ENCODE data around the gene C10orf67. TPM values are rescaled to one million over a fixed set of nuclear protein-coding genes. Genes with fewer than 3 reads are reported as not detected.

C10orf67 gene
- total RNA-seq, 1 donor from 2014 or later = 0.17 TPM

DNA sequence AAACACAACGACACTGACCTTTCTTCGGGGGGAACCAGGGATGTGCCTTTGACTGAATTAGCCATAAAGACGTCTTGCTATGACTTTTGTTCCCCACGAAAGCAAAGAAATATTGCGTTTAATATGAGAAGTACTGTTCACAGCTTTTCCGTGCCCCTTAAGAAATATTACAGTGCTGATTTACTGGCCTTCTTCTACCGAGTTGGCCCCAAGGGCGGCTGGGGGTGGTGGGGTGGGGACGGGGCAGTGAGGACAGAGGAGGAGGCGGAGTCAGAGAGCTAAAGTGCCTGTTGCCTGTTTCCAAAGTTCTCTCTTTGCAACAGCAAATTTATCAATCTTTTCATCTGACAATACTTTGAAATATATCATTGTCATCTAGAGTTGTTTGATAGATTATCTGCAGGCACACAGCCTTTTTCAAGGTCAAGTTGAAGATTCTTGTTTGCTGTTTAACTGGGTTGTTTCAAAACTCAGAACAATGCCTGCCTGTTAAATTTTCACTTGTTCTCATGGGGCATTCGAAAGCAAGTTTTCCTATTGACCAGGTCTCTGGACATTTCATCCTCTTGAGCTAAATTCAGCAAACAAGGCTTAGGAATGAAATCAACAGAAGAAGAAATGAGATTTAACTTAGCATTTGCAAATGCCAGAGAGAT, 143.5 kb downstream of the C10orf67 start:
- Mint-ChIP-seq H3K27ac (no peak overlapping the region), H3K36me3 (no peaks in the 10 kb centered on the region)
- no peak for TF ChIP-seq CTCF (conservative IDR thresholded peaks at IDR 0.05)

GRCh38 chr10:23200586-23200985, 144.0 kb downstream of the C10orf67 start:
- Mint-ChIP-seq H3K27me3 (peaks cover 97% of the 10 kb centered on the region), H3K27ac (no peak overlapping the region), H3K36me3 (no peaks in the 10 kb centered on the region), H3K9me3 (no peaks in the 10 kb centered on the region), H3K4me3 (no peak overlapping the region), H3K4me1 (ENCODE audit: unreplicated experiment) (no peaks in the 10 kb centered on the region)
- no peak for DNase-seq (ENCODE audit: extremely low spot score, unreplicated experiment)
- TF ChIP-seq CTCF (conservative IDR thresholded peaks at IDR 0.05) = no peak

More for the DNA sequence above, 143.5 kb downstream of the C10orf67 start:
- Mint-ChIP-seq H3K9me3 (no peaks in the 10 kb centered on the region), H3K27me3 (peaks cover 96% of the 10 kb centered on the region), H3K4me1 (ENCODE audit: unreplicated experiment) (no peaks in the 10 kb centered on the region), H3K4me3 (no peak overlapping the region)
- DNase-seq (ENCODE audit: extremely low spot score, unreplicated experiment) = no peak

GRCh38 chr10:23199768-23200511, 144.7 kb downstream of the C10orf67 start:
- Mint-ChIP-seq H3K4me3 (no peak overlapping the region), H3K27me3 (peaks cover 96% of the 10 kb centered on the region), H3K9me3 (no peaks in the 10 kb centered on the region), H3K4me1 (ENCODE audit: unreplicated experiment) (no peaks in the 10 kb centered on the region), H3K27ac (no peak overlapping the region), H3K36me3 (no peaks in the 10 kb centered on the region)
- TF ChIP-seq CTCF (conservative IDR thresholded peaks at IDR 0.05) = no peak
- no peak for DNase-seq (ENCODE audit: extremely low spot score, unreplicated experiment)

- Mint-ChIP-seq H3K27me3 (peaks cover 95% of the 10 kb centered on the region), H3K36me3 (no peaks in the 10 kb centered on the region), H3K4me3 (peak overlapping the region; percentile 22), H3K9me3 (no peaks in the 10 kb centered on the region), H3K4me1 (ENCODE audit: unreplicated experiment) (no peaks in the 10 kb centered on the region), H3K27ac (no peak overlapping the region)
- no peak for DNase-seq (ENCODE audit: extremely low spot score, unreplicated experiment)
- TF ChIP-seq CTCF (conservative IDR thresholded peaks at IDR 0.05) = no peak
These were observed 145.4 kb downstream of the C10orf67 start for GRCh38 chr10:23198940-23199767.

- Mint-ChIP-seq H3K4me3 (no peak overlapping the region), H3K4me1 (ENCODE audit: unreplicated experiment) (no peaks in the 10 kb centered on the region), H3K36me3 (no peaks in the 10 kb centered on the region), H3K27me3 (peaks cover 95% of the 10 kb centered on the region), H3K9me3 (no peaks in the 10 kb centered on the region), H3K27ac (no peak overlapping the region)
- no peak for TF ChIP-seq CTCF (conservative IDR thresholded peaks at IDR 0.05)
- DNase-seq (ENCODE audit: extremely low spot score, unreplicated experiment) = no peak
These were observed 146.0 kb downstream of the C10orf67 start for GRCh38 chr10:23198610-23198939.
